ENCODE results near the gene GNG14.
"Not testable (repeated sequence)": the region's sequence is repeated elsewhere in the genome, so short reads cannot be mapped to it uniquely, and the experiment has no call there.

Gene GNG14

GRCh38 chr19:12667731-12668302 lies 20.0 kb upstream of the GNG14 start:
- DNase-seq (ENCODE audit: low read depth in 2 of 3, low spot score in 1 of 3) = no peak

- no peak for DNase-seq (ENCODE audit: low read depth in 2 of 3, low spot score in 1 of 3)
These were observed 19.5 kb upstream of the GNG14 start for GRCh38 chr19:12668346-12668745.

GRCh38 chr19:12668932-12669269 lies 18.9 kb upstream of the GNG14 start:
- peak; percentile 43 to 60 (median 44) for DNase-seq (ENCODE audit: low read depth in 2 of 3, low spot score in 1 of 3)

- peak; percentile 40 to 77 (median 66) for DNase-seq (ENCODE audit: low read depth in 2 of 3, low spot score in 1 of 3)
These were observed 18.3 kb upstream of the GNG14 start for GRCh38 chr19:12669270-12670158.

- no peak for DNase-seq (ENCODE audit: low read depth in 2 of 3, low spot score in 1 of 3)
These were observed 17.5 kb upstream of the GNG14 start for GRCh38 chr19:12670159-12670928.

- no peak for DNase-seq (ENCODE audit: low read depth in 2 of 3, low spot score in 1 of 3)
These were observed 15.1 kb upstream of the GNG14 start for GRCh38 chr19:12672744-12673143.

GRCh38 chr19:12675399-12675798 lies 12.4 kb upstream of the GNG14 start:
- DNase-seq (ENCODE audit: low read depth in 2 of 3, low spot score in 1 of 3) = no peak

GRCh38 chr19:12675940-12676339 lies 11.9 kb upstream of the GNG14 start:
- DNase-seq (ENCODE audit: low read depth in 2 of 3, low spot score in 1 of 3) = no peak

GRCh38 chr19:12676384-12676792 lies 11.4 kb upstream of the GNG14 start:
- DNase-seq (ENCODE audit: low read depth in 2 of 3, low spot score in 1 of 3) = peak; percentile 81 to 93 (median 86)

GRCh38 chr19:12676928-12677327 lies 10.9 kb upstream of the GNG14 start:
- DNase-seq (ENCODE audit: low read depth in 2 of 3, low spot score in 1 of 3) = no peak

GRCh38 chr19:12678039-12678438 lies 9.8 kb upstream of the GNG14 start:
- not testable (repeated sequence) for DNase-seq (ENCODE audit: low read depth in 2 of 3, low spot score in 1 of 3)

GRCh38 chr19:12680034-12680433 lies 7.8 kb upstream of the GNG14 start:
- no peak for DNase-seq (ENCODE audit: low read depth in 2 of 3, low spot score in 1 of 3)

- peak; percentile 87 to 93 (median 87) for DNase-seq (ENCODE audit: low read depth in 2 of 3, low spot score in 1 of 3)
These were observed 6.5 kb upstream of the GNG14 start, which contains the start of gene DHPS for GRCh38 chr19:12681074-12681987. Gene DHPS, minus strand, starts transcription at chr19:12681880. Its CDS starts 114 bp downstream, at chr19:12681766.

- DNase-seq (ENCODE audit: low read depth in 2 of 3, low spot score in 1 of 3) = no peak
These were observed 2.0 kb upstream of the GNG14 start for GRCh38 chr19:12685831-12686230.

- no peak for DNase-seq (ENCODE audit: low read depth in 2 of 3, low spot score in 1 of 3)
These were observed 1.2 kb downstream of the GNG14 start for GRCh38 chr19:12689012-12689411.

GRCh38 chr19:12689581-12690216 lies 1.9 kb downstream of the GNG14 start:
- no peak for DNase-seq (ENCODE audit: low read depth in 2 of 3, low spot score in 1 of 3)

- no peak for DNase-seq (ENCODE audit: low read depth in 2 of 3, low spot score in 1 of 3)
These were observed 5.2 kb downstream of the GNG14 start for GRCh38 chr19:12692960-12693359.

GRCh38 chr19:12694641-12695040 lies 6.8 kb downstream of the GNG14 start:
- no peak for DNase-seq (ENCODE audit: low read depth in 2 of 3, low spot score in 1 of 3)

- no peak for DNase-seq (ENCODE audit: low read depth in 2 of 3, low spot score in 1 of 3)
These were observed 7.3 kb downstream of the GNG14 start for GRCh38 chr19:12695096-12695495.

GRCh38 chr19:12695514-12695913 lies 7.7 kb downstream of the GNG14 start:
- DNase-seq (ENCODE audit: low read depth in 2 of 3, low spot score in 1 of 3) = no peak

Measured in stimulated activated CD4-positive, alpha-beta T cell treated with anti-CD3 and anti-CD28 coated beads, Interleukin-12 subunit alpha, Interleukin-12 subunit beta, amount 100 ng/mL, for 48 hours (primary cell).